Measurements from ENCODE around the gene MFN2.

GRCh38 chr1:11943619-11944018 lies 36.6 kb upstream of the MFN2 start:
- TF ChIP-seq CTCF (IDR thresholded peaks at IDR 0.05 in 4 of 5, conservative IDR thresholded peaks at IDR 0.05 in 1 of 5) (no peak), POLR2A (IDR thresholded peaks at IDR 0.05) (no peak)

All from gastrocnemius medialis (tissue), 4 donors.